Measurements from ENCODE around the gene EDAR.

DNA sequence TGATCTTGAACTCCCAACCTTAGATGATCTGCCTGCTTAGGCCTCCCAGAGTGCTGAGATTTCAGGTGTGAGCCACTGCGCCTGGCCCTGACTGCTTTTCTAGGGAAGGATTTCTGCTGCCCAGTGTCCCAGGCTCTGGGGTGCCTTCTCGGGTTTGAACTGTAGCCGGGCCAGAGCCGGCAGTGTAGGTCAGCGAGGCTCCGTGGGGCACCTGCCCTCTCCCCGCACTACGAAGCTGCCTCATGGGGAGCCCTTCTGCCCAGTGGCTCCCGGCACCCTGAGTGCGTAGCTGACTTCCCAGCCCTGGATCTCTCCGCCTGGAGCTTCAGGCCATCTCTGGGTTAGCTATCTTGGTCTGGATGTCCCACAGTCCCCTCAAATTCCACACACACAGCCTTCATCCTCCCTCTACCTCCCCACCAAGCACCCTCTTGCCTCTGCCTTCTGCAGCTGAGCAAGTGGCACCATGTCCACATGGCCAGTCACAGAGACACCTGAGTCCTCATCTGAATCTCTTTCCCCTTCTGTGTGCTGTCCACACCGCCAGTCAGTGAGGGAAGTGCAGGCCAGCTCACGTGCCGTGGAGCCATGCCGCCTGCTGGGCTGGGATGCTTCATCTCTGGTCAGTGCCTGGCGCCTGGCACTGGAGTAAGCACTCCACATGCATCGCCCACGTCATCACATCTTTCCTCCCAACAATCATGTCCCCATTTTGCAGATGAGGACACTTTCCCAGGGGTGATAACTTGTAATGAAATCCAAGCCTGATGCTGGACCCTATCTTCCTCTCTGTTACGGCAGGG is 69.2 kb downstream of the EDAR start:
- TF ChIP-seq, protein P1, sequence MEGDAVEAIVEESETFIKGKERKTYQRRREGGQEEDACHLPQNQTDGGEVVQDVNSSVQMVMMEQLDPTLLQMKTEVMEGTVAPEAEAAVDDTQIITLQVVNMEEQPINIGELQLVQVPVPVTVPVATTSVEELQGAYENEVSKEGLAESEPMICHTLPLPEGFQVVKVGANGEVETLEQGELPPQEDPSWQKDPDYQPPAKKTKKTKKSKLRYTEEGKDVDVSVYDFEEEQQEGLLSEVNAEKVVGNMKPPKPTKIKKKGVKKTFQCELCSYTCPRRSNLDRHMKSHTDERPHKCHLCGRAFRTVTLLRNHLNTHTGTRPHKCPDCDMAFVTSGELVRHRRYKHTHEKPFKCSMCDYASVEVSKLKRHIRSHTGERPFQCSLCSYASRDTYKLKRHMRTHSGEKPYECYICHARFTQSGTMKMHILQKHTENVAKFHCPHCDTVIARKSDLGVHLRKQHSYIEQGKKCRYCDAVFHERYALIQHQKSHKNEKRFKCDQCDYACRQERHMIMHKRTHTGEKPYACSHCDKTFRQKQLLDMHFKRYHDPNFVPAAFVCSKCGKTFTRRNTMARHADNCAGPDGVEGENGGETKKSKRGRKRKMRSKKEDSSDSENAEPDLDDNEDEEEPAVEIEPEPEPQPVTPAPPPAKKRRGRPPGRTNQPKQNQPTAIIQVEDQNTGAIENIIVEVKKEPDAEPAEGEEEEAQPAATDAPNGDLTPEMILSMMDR (IDR thresholded peaks at IDR 0.05): no peak
- TF ChIP-seq ZFX (IDR thresholded peaks at IDR 0.05; ENCODE audit: borderline replicate concordance): no peak

Data from 22Rv1 (cell line).